HG03442 (cell line): ENCODE results near the gene PARD3B.

Experiments
- ATAC-seq: cut with Tn5 transposase; IDR thresholded peaks from one replicate; pipeline ENCODE4 v1.9.1; 2021; ENCODE audit warnings: mild to moderate bottlenecking, moderate library complexity; ENCODE audit not compliant: unreplicated experiment

Gene PARD3B

GRCh38 chr2:205287316-205287715 is 742.0 kb downstream of the PARD3B start:
- ATAC-seq = no peak

DNA sequence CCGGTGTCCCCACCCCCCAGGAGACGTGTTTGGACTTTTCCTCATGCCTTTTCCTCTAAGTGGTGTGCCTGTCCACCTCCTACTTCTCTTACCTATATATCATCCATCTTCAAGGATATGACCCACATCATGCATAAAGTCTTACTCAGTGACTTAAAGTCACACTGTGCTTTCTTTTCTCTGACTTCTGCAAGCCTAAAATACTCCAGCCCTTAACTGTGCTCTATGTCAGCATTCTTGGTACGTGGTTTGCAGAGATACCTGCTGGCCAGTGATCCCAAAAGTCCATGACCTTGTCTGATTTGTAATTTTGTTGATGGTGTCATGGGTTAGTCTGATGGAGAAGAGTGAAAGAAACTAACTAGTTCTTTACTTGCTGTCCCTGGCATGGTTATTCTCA is 743.4 kb downstream of the PARD3B start:
- ATAC-seq = no peak

- no peak for ATAC-seq
Measured at GRCh38 chr2:205290299-205290698, 745.0 kb downstream of the PARD3B start.

DNA sequence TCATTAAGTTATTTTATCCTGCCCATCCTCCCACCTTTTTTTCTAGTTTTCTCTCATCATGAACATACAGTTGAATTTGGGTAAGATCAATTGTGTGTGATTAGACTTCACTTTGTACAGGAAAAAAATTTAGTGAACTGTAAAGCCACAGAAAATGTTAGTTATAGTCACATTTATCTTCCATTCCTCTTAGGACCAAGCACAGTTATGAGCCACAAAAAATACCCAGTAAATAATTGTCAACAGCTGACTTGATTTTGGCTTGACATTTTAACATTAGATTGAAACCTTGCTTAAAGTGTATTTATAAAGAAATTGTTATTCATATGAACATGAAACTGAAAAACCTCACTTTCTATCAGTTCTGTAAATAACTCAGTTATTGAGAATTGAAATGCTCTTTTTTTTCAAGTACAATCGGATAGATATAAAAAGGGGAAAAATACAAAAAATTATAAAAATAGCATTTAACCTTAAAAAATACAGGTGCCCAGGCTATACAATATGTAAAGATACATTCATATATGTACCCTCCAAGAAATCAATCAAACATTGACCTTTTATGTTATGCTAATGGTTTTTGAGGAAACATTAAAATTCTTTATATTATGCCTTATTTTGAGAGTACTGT is 747.5 kb downstream of the PARD3B start:
- ATAC-seq = no peak

DNA sequence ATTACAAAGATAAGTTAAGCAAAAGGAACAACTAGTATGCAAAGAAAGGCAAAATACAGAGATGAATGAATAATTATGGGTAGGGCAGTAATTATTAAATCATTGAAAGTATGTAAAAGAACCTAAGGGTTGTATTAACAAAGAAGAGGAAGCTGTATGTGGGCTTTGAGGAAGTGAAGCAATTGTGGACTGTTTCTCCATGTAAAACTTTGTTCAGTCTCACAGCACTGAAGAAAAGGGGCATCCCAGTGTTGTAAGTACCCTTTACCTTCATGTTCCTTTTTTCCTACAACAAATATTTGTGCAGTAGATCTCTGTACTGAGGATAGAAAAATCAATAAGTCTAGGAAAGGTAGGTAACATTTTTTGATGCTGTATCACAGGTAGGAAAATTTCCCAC is 748.3 kb downstream of the PARD3B start:
- no peak for ATAC-seq

- ATAC-seq = no peak
Measured at GRCh38 chr2:205296959-205297358, 751.7 kb downstream of the PARD3B start.

GRCh38 chr2:205297368-205297767 is 752.1 kb downstream of the PARD3B start:
- no peak for ATAC-seq

GRCh38 chr2:205297846-205298245 is 752.6 kb downstream of the PARD3B start:
- no peak for ATAC-seq

- ATAC-seq = no peak
Measured at GRCh38 chr2:205311201-205311600, 765.9 kb downstream of the PARD3B start.

- no peak for ATAC-seq
Measured at GRCh38 chr2:205321231-205321630, 776.0 kb downstream of the PARD3B start.

DNA sequence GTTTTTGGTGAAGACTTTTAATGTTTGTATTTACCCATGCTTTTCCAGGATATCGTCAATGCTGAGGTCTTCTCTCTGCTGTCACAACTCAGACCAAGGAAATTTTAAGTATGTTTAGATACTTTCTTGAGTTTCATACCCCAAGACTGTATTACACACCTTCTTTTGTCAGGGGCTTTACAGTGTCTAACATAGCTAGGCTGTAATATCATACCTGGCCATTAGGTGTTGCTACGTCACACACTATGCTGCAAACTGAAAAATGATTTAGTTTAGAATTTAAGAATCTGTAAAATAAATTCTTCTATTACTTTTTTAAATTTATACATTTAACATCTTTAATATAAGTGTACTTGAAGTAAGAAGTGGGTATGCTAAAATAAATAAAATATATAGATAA is 778.7 kb downstream of the PARD3B start:
- no peak for ATAC-seq

GRCh38 chr2:205324355-205324754 is 779.1 kb downstream of the PARD3B start:
- no peak for ATAC-seq

- no peak for ATAC-seq
Measured at GRCh38 chr2:205333351-205333750, 788.1 kb downstream of the PARD3B start.

- no peak for ATAC-seq
Measured at GRCh38 chr2:205337274-205337673, 792.0 kb downstream of the PARD3B start.

DNA sequence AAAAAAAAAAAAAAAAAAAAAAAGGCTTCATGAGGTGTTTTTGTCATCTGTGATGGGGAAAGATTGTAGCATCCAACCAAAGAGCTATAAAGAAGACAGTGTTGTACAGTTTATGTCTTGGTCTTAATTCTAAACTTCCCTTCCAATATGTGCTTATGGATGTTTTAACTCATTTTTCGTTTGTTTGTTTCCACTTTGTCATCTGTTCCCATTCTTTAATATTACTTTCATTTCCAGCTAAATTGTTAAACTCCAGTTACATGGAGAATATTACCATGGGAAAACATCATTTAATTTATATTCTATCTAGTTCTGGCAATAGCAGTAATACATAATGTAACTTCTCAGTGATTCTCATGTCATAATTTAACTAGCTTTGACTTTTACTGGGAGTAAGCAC is 792.9 kb downstream of the PARD3B start:
- ATAC-seq = no peak

- no peak for ATAC-seq
Measured at GRCh38 chr2:205343103-205343502, 797.8 kb downstream of the PARD3B start.

GRCh38 chr2:205346649-205347048 is 801.4 kb downstream of the PARD3B start:
- ATAC-seq = no peak

- ATAC-seq = no peak
Measured at GRCh38 chr2:205347899-205348298, 802.6 kb downstream of the PARD3B start.

DNA sequence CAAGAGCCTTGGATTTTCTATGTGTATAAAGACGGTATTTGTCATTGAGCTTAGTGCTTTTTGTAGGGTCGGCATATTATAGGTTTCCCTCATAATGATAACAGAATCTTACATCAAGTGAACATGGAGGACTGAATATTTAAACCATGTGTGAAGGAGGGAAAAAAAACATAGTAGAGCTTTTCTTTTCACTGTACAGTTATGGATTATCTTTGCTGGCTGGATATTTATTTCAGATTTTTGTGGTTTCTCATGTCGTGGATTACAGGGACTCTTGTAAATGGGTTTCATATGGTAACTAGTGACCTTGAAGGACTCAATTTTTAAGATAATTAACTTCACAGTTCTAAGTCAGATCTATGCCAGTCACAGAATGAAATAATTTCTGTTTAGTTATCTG is 806.8 kb downstream of the PARD3B start:
- ATAC-seq = no peak

DNA sequence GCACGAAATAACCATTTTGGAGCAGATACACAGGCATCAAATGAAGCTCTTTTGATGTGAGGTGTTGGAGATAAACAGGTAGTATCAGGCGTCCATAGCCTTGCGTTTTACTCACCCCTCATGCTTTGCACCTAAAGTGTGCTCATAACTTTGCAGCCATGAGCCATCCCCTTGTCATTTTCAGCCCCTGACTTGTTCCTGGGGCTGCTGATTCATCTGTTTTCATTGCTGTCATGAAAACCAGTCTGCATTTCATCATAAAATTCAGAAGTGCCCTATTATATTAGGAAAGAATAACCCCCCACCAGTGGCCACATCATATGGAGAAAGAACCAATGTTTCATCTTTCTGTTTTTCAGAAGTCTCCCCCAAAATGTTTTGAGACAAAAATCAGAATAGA is 807.3 kb downstream of the PARD3B start:
- no peak for ATAC-seq

- no peak for ATAC-seq
Measured at GRCh38 chr2:205357732-205358131, 812.5 kb downstream of the PARD3B start.

DNA sequence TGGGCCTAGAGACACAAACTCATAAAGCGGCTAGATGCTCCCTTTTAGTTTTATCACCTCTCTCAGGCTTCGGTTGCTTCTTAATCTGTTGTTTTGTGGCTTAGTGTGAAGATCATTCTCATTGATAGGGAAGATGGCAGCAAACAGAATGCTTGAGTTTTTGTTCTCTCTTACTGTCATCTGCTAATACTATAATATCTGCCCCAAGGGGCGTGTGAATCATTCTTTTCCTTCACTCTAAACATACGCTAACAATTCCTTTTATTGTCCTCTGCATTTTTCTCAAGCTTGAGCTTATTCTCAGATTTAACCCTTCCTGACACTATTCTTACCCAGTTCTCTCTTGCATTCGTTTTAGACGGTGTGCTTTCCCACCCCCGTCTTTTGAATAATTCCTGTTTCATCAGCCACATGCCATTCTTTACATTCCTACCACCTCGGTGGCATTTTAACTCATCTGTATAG is 813.1 kb downstream of the PARD3B start:
- ATAC-seq = no peak

- no peak for ATAC-seq
Measured at GRCh38 chr2:205361272-205361671, 816.0 kb downstream of the PARD3B start.
